Gastrocnemius medialis (tissue), 4 donors: ENCODE results near the gene ITIH5. TPM values are rescaled to one million over a fixed set of nuclear protein-coding genes. Genes with fewer than 3 reads are reported as not detected.

ENCODE experiments used
- ATAC-seq, 2 donors: fragments of 150-250 bp; one replicate each; pipeline ENCODE4 v1.9.1; 2016
- DNase-seq, 2 donors: peaks; one replicate each; pipeline ENCODE4 v3.0.0-alpha.2; 2019
- H3K27ac ChIP-seq, 4 donors: fragments of 200-600 bp; sonication (generic); 1 replicate in 1 of 4; 2 replicates in 3 of 4; pipeline ENCODE4 v1.5.1; 2016 to 2018; ENCODE audit warnings: mild to moderate bottlenecking in 2 of 4, moderate library complexity in 1 of 4
- H3K27me3 ChIP-seq, 3 donors: fragments of 200-600 bp; sonication (generic) in 2 of 3; 1 replicate in 1 of 3; 2 replicates in 2 of 3; pipeline versions ENCODE4 v1.5.1 to v1.6.0; 2016 to 2019; ENCODE audit warnings: mild to moderate bottlenecking in 1 of 3, moderate library complexity in 1 of 3
- H3K36me3 ChIP-seq, 2 donors: fragments of 200-600 bp; sonication (generic) in 1 of 2; one replicate each; pipeline ENCODE4 v1.5.1; 2017 to 2018
- H3K4me1 ChIP-seq, 2 donors: fragments of 200-600 bp; sonication (generic) in 1 of 2; one replicate each; pipeline ENCODE4 v1.5.1; 2016 to 2017; ENCODE audit warnings: mild to moderate bottlenecking in 2 of 2
- H3K4me3 ChIP-seq, 4 donors: fragments of 200-600 bp; sonication (generic) in 3 of 4; 1 replicate in 1 of 4; 2 replicates in 3 of 4; pipeline ENCODE4 v1.5.1; 2016 to 2019; ENCODE audit warnings: mild to moderate bottlenecking in 2 of 4
- H3K9me3 ChIP-seq, 3 donors: fragments of 200-600 bp; sonication (generic) in 2 of 3; 1 replicate in 1 of 3; 2 replicates in 2 of 3; pipeline ENCODE4 v1.5.1; 2016 to 2019
- POLR2A ChIP-seq, 2 donors: fragments of 450-650 bp; IDR thresholded peaks; one replicate each; pipeline ENCODE4 v1.6.1; 2017; ENCODE audit warnings: antibody characterized with exemption in 2 of 2, mild to moderate bottlenecking in 2 of 2, moderate library complexity in 2 of 2
- in situ Hi-C, 4 donors: fragments of 200-750 bp; cut with MboI; loops; one replicate each; pipeline versions ENCODE4 v1.15.0 to v1.8.0; 2017; ENCODE audit warnings: low sequenced_read_pairs in 4 of 4
- intact Hi-C: fragments of 100-400 bp; cut with DNase I; formaldehyde crosslinking; loops from one replicate; pipeline ENCODE4 v1.15.1; 2023; ENCODE audit warnings: low total_unique reads
- total RNA-seq, 4 donors: library from RNA; depleted of rRNA; stranded (reverse); fragments of >200 nt; gene quantifications; one replicate each; pipeline versions ENCODE4 v1.1.0 to v1.2.3, GENCODE V29; 2016
- TF ChIP-seq, protein P1 (sequence below), 5 experiments: fragments of 450-650 bp in 3 of 5; fragments of 200-600 bp in 2 of 5; sonication (generic) in 2 of 5; IDR thresholded peaks in 4 of 5; conservative IDR thresholded peaks in 1 of 5; 1 replicate in 4 of 5; 2 replicates in 1 of 5; pipeline ENCODE4 v1.5.1; 2016 to 2019; ENCODE audit warnings: antibody characterized with exemption in 5 of 5, mild to moderate bottlenecking in 3 of 5, moderate library complexity in 3 of 5

The ITIH5 gene
- total RNA-seq, 4 donors from 2014 or later, result 3.9 to 14.0 (median 6.9) TPM

DNA sequence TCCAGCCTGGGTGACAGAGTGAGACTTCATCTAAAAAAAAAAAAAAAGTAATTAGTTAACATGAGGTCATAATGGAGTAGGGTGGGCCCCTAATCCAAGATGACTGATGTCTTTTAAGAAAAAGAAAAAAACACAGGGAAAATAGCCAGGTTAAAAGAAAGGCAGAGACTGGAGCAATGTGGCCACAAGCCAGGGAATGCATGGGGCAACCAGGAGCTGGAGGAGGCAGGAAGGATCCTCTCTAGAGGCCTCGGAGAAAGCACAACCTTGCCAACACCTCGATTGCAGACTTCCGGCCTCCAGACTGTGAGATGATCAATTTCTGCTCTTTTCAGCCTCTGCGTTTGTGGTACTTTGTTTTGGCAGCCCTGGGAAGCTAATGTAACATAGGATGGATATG, 121.5 kb downstream of the ITIH5 start:
- TF ChIP-seq POLR2A (IDR thresholded peaks at IDR 0.05), result no peak
- TF ChIP-seq, protein P1, sequence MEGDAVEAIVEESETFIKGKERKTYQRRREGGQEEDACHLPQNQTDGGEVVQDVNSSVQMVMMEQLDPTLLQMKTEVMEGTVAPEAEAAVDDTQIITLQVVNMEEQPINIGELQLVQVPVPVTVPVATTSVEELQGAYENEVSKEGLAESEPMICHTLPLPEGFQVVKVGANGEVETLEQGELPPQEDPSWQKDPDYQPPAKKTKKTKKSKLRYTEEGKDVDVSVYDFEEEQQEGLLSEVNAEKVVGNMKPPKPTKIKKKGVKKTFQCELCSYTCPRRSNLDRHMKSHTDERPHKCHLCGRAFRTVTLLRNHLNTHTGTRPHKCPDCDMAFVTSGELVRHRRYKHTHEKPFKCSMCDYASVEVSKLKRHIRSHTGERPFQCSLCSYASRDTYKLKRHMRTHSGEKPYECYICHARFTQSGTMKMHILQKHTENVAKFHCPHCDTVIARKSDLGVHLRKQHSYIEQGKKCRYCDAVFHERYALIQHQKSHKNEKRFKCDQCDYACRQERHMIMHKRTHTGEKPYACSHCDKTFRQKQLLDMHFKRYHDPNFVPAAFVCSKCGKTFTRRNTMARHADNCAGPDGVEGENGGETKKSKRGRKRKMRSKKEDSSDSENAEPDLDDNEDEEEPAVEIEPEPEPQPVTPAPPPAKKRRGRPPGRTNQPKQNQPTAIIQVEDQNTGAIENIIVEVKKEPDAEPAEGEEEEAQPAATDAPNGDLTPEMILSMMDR (IDR thresholded peaks at IDR 0.05 in 4 of 5, conservative IDR thresholded peaks at IDR 0.05 in 1 of 5), result no peak
- no peak for ATAC-seq
- Histone ChIP-seq H3K9me3 (no peaks in the 10 kb centered on the region), H3K27ac (no peak overlapping the region), H3K36me3 (no peaks in the 10 kb centered on the region), H3K27me3 (peaks cover 0 to 3% (median 0%) of the 10 kb centered on the region in 3 donors), H3K4me3 (no peak overlapping the region), H3K4me1 (peaks cover 0 to 6% of the 10 kb centered on the region in 2 donors)
- DNase-seq, result peak in 1 of 2 donors; percentile 21
- intact Hi-C loops (loop anchor here (5.0 kb wide), 1 partner anchor 127 kb away; no protein-coding TSS in a partner anchor), in situ Hi-C loops (no loop called here)

DNA sequence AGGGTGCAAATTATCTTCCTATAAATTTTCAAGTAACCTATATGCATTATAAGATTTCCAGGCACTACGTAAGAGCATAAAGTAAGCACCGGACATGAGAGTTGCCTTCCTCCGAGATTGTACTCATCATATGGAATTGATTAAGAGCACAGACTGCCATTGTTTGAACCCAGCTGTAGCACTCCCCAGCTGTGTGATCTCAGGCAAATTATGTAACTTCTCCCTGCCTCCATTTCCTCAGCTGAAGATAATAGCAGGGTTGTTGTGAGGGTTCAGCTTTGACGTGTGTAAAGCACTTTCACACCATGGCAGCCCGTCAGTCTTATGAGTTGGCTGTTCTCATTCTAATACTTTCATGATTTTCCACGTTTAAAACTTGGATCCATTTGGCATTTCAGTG, 122.6 kb downstream of the ITIH5 start:
- in situ Hi-C loops, result no loop called here
- peaks cover 0 to 6% of the 10 kb centered on the region in 2 donors for H3K4me1 ChIP-seq

DNA sequence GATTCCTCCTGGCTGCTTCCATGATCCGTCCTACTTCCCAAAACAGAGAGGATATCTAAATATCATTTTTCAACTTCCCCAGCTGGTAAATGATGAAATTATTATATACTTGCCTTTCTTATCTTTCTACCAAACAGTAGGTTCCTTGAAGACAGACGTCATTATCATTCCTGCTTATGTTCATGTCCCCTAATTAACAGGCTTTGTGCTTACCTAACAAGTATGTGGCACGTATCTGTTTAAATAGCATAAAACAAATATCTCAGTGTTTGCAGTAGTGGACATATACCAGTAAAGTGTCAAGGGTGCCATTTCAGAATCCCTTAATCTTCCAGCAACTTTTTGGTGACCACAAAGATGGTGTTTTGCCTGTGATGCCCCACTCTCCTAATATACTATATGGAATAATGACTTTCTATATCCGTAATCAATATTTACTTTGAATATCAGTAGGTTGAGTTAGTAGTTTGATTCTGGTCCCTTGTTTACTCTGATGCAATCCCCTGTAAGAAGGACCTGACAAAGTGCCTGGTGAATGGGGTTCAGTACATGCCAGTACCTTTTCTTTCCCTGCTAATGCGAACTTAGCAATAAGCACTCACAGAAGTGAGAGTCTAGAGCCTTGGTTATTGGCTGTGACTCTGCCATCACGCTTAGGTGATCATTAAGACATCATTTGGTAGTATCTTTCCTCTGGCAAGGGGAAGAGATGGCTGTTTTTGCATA, 124.4 kb downstream of the ITIH5 start:
- H3K27ac ChIP-seq, result no peak overlapping the region
- intact Hi-C loops (no loop called here), in situ Hi-C loops (no loop called here)
- no peaks in the 10 kb centered on the region for H3K36me3 ChIP-seq
- TF ChIP-seq, protein P1 (IDR thresholded peaks at IDR 0.05 in 4 of 5, conservative IDR thresholded peaks at IDR 0.05 in 1 of 5), result no peak
- no peak for TF ChIP-seq POLR2A (IDR thresholded peaks at IDR 0.05)
- no peak overlapping the region for H3K4me3 ChIP-seq
- peaks cover 0 to 3% of the 10 kb centered on the region in 2 donors for H3K4me1 ChIP-seq
- peaks cover 0 to 3% (median 0%) of the 10 kb centered on the region in 3 donors for H3K27me3 ChIP-seq
- ATAC-seq (no peak), DNase-seq (no peak)
- no peaks in the 10 kb centered on the region for H3K9me3 ChIP-seq

More for the DNA sequence above, 122.6 kb downstream of the ITIH5 start:
- H3K9me3 ChIP-seq, result no peaks in the 10 kb centered on the region
- H3K27me3 ChIP-seq, result peaks cover 0 to 3% (median 0%) of the 10 kb centered on the region in 3 donors
- TF ChIP-seq, protein P1 (IDR thresholded peaks at IDR 0.05 in 4 of 5, conservative IDR thresholded peaks at IDR 0.05 in 1 of 5), result no peak
- TF ChIP-seq POLR2A (IDR thresholded peaks at IDR 0.05), result no peak
- ATAC-seq, result no peak
- DNase-seq, result no peak
- H3K4me3 ChIP-seq, result no peak overlapping the region
- intact Hi-C loops, result no loop called here
- H3K36me3 ChIP-seq, result no peaks in the 10 kb centered on the region
- no peak overlapping the region for H3K27ac ChIP-seq

DNA sequence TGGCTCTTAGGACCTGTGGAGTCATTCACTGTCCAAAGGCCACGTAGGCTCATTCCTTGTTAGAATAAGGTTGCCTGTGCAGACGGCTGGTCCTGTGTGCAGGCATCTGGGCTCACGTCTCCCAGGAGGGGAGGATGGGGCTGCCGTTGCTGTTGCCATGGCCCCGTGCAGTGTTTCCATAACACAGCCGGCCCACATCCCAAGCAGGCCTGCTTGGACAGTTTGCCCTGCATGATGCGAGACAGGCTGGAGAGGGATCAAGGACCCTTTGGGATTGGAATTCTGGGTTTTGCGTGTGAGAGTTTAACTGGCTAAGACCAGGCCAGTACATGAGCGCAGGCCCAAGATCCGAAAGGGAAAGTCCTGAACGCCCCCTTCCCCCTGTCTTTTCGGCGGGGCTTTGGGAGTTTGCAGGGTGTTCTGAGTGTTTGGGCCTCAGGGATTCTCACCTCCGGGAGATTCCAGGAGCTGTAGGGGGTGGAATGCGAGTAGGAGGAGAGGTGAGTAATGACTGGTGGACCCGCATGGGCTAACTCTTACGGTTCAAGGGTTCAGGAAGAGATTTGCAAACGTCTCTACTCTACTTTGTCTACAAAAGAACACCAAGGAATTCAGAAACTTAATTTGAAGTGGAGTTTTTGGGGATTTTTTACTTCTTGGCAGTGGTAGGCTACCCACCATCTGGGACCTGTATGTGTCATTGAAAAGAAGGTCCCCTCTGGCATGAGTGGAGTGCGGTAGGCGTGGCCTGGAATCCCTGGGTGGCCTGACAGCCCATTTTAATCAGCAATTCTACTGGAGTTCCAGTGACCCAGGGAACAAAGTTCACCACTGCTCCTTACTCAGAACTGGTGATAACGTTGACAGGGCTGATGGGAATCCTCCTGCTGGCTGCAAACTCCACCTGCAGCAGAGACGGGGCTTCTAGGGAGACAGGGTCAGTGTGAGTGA, 125.4 kb downstream of the ITIH5 start:
- Histone ChIP-seq H3K36me3 (no peaks in the 10 kb centered on the region), H3K27me3 (peaks cover 0 to 3% (median 0%) of the 10 kb centered on the region in 3 donors), H3K9me3 (no peaks in the 10 kb centered on the region), H3K4me3 (no peak overlapping the region), H3K4me1 (peaks cover 0 to 3% of the 10 kb centered on the region in 2 donors), H3K27ac (no peak overlapping the region)
- ATAC-seq (no peak), DNase-seq (no peak)
- intact Hi-C loops (no loop called here), in situ Hi-C loops (no loop called here)
- TF ChIP-seq, protein P1 (IDR thresholded peaks at IDR 0.05 in 4 of 5, conservative IDR thresholded peaks at IDR 0.05 in 1 of 5), result no peak
- TF ChIP-seq POLR2A (IDR thresholded peaks at IDR 0.05), result no peak
